Spleen (tissue), 11 donors: ENCODE measurements around the gene DDX52. TPM values are rescaled to one million over a fixed set of nuclear protein-coding genes. Genes with fewer than 3 reads are reported as not detected.

Source experiments
- DNase-seq: peaks from one replicate; pipeline ENCODE4 v3.0.0-alpha.2; 2020
- H3K27ac ChIP-seq, 8 donors: fragments of 200-600 bp; sonication (generic) in 7 of 8; 1 replicate in 4 of 8; 2 replicates in 4 of 8; pipeline versions ENCODE4 v1.5.0 to v1.8.0; 2016 to 2021; ENCODE audit warnings: inconsistent platforms in 4 of 8, mild to moderate bottlenecking in 4 of 8, moderate library complexity in 1 of 8
- H3K27me3 ChIP-seq, 7 donors: fragments of 200-600 bp; sonication (generic) in 6 of 7; replicated peaks in 1 of 7; 1 replicate in 4 of 7; 2 replicates in 3 of 7; pipeline versions ENCODE4 v1.5.0 to v1.8.0; 2016 to 2021; ENCODE audit warnings: inconsistent platforms in 3 of 7, mild to moderate bottlenecking in 1 of 7
- H3K36me3 ChIP-seq, 6 donors: fragments of 200-600 bp; sonication (generic) in 5 of 6; 1 replicate in 4 of 6; 2 replicates in 2 of 6; pipeline versions ENCODE4 v1.5.0 to v1.8.0; 2016 to 2021; ENCODE audit warnings: inconsistent platforms in 2 of 6
- H3K4me1 ChIP-seq, 6 donors: fragments of 200-600 bp; sonication (generic) in 5 of 6; 1 replicate in 3 of 6; 2 replicates in 3 of 6; pipeline versions ENCODE4 v1.5.0 to v1.8.0; 2016 to 2021; ENCODE audit warnings: inconsistent platforms in 3 of 6
- H3K4me3 ChIP-seq, 8 donors: fragments of 200-600 bp; sonication (generic) in 7 of 8; 1 replicate in 4 of 8; 2 replicates in 4 of 8; pipeline versions ENCODE4 v1.5.0 to v1.8.0; 2016 to 2021; ENCODE audit warnings: inconsistent platforms in 4 of 8, mild to moderate bottlenecking in 4 of 8, moderate library complexity in 2 of 8
- H3K9me3 ChIP-seq, 8 donors: fragments of 200-600 bp; sonication (generic) in 7 of 8; 1 replicate in 4 of 8; 2 replicates in 4 of 8; pipeline versions ENCODE4 v1.5.0 to v1.8.0; 2016 to 2021; ENCODE audit warnings: inconsistent platforms in 4 of 8
- CTCF ChIP-seq, 11 experiments: fragments of 200-600 bp in 7 of 11; fragments of 450-650 bp in 4 of 11; sonication (generic) in 4 of 11; IDR thresholded peaks in 8 of 11; conservative IDR thresholded peaks in 3 of 11; 1 replicate in 7 of 11; 2 replicates in 4 of 11; pipeline versions ENCODE4 v1.4.0 to v1.8.0; 2016 to 2021; ENCODE audit warnings: antibody characterized with exemption in 11 of 11, inconsistent platforms in 4 of 11, mild to moderate bottlenecking in 1 of 11
- POLR2A ChIP-seq, 3 donors: fragments of 450-650 bp; IDR thresholded peaks; one replicate each; pipeline ENCODE4 v1.5.1; 2017; ENCODE audit warnings: antibody characterized with exemption in 3 of 3, mild to moderate bottlenecking in 1 of 3
- POLR2AphosphoS5 ChIP-seq, 3 donors: sonication (generic); formaldehyde crosslinking; IDR thresholded peaks; one replicate each; pipeline ENCODE4 v1.5.1; 2017; ENCODE audit warnings: antibody characterized with exemption in 3 of 3
- WGBS, 5 donors: extraction: QIAGEN DNeasy Blood & Tissue Kit in 3 of 5; methylation state at CpG; one replicate each; pipeline versions ENCODE4 v1.1.5 to v1.1.7; 2013 to 2018; 5-methylcytosine and 5-hydroxymethylcytosine counted together
- intact Hi-C: fragments of 100-400 bp; cut with DNase I; formaldehyde crosslinking; loops from one replicate; pipeline ENCODE4 v1.15.0; 2023; ENCODE audit warnings: low total_unique reads
- polyA plus RNA-seq, 3 donors: library from polyadenylated mRNA; stranded (reverse); fragments of 200-250 nt; gene quantifications; one replicate each; pipeline ENCODE4 v1.2.1, GENCODE V29; 2013
- total RNA-seq, 7 donors: library from RNA; depleted of rRNA in 3 of 7; stranded (reverse); fragments of >200 nt in 3 of 7; fragmentation: NEBNext Ultra II Directional in 4 of 7; extraction: Animal tissue kit (Norgen Biotek cat#: 25700) in 4 of 7; gene quantifications; one replicate each; pipeline versions ENCODE4 v1.1.0 to v1.2.1, GENCODE V29; 2016 to 2021
- donor health status: healthy with polysubstance abuse.
- donor health status: DM: no; HTN: no; CAD: no; lungs with moderate emphysema.
- donor health status: DM: no; HTN: no; CAD: no.
- donor health status: Bipolar disorder and iron deficiency.
- donor health status: healthy.
- donor health status: DM: no; HTN: no; CAD: no.
- donor health status: DM: yes; HTN: yes; CAD: no.

The DDX52 gene
- total and polyA plus RNA-seq, 10 donors = 7.8 to 28.1 (median 19.7) TPM

- H3K27me3 ChIP-seq = peaks cover 0 to 20% (median 0%) of the 10 kb centered on the region in 7 donors
- WGBS, 5 donors = 19 to 31% (median 20%) methylated on average over 7 of the region's 7 CpGs
- no peaks in the 10 kb centered on the region for H3K36me3 ChIP-seq
- H3K4me3 ChIP-seq = no peak overlapping the region
- no peak for TF ChIP-seq POLR2A (IDR thresholded peaks at IDR 0.05)
- TF ChIP-seq POLR2AphosphoS5 (IDR thresholded peaks at IDR 0.05) = no peak
- TF ChIP-seq CTCF (IDR thresholded peaks at IDR 0.05 in 8 of 11, conservative IDR thresholded peaks at IDR 0.05 in 3 of 11) = no peak
- no peak overlapping the region for H3K27ac ChIP-seq
- H3K4me1 ChIP-seq = no peaks in the 10 kb centered on the region
- intact Hi-C loops = no loop called here
- DNase-seq = no peak
- peaks cover 0 to 8% (median 0%) of the 10 kb centered on the region in 8 donors for H3K9me3 ChIP-seq
Measured at GRCh38 chr17:37676115-37676925, 33.1 kb upstream of the DDX52 start.

- H3K36me3 ChIP-seq = no peaks in the 10 kb centered on the region
- H3K9me3 ChIP-seq = peaks cover 0 to 8% (median 0%) of the 10 kb centered on the region in 8 donors
- H3K27ac ChIP-seq = no peak overlapping the region
- intact Hi-C loops = no loop called here
- H3K27me3 ChIP-seq = peaks cover 0 to 20% (median 0%) of the 10 kb centered on the region in 7 donors
- DNase-seq = no peak
- no peak overlapping the region for H3K4me3 ChIP-seq
- no peaks in the 10 kb centered on the region for H3K4me1 ChIP-seq
- 76 to 89% (median 79%) methylated on average over 1 of the region's 1 CpG for WGBS, 5 donors
- TF ChIP-seq CTCF (IDR thresholded peaks at IDR 0.05 in 8 of 11, conservative IDR thresholded peaks at IDR 0.05 in 3 of 11) = no peak
- TF ChIP-seq POLR2AphosphoS5 (IDR thresholded peaks at IDR 0.05) = no peak
- no peak for TF ChIP-seq POLR2A (IDR thresholded peaks at IDR 0.05)
Measured at GRCh38 chr17:37674511-37674910, 31.3 kb upstream of the DDX52 start.

GRCh38 chr17:37673386-37673785 lies 30.1 kb upstream of the DDX52 start:
- no peak for TF ChIP-seq CTCF (IDR thresholded peaks at IDR 0.05 in 8 of 11, conservative IDR thresholded peaks at IDR 0.05 in 3 of 11)
- no peak for TF ChIP-seq POLR2A (IDR thresholded peaks at IDR 0.05)
- TF ChIP-seq POLR2AphosphoS5 (IDR thresholded peaks at IDR 0.05) = no peak
- Histone ChIP-seq H3K27me3 (peaks cover 0 to 15% (median 0%) of the 10 kb centered on the region in 7 donors), H3K9me3 (peaks cover 0 to 2% (median 0%) of the 10 kb centered on the region in 8 donors), H3K4me3 (no peak overlapping the region), H3K4me1 (no peaks in the 10 kb centered on the region), H3K27ac (no peak overlapping the region), H3K36me3 (no peaks in the 10 kb centered on the region)
- 82 to 100% (median 99%) methylated on average over 2 of the region's 2 CpGs for WGBS, 5 donors
- intact Hi-C loops = no loop called here
- DNase-seq = no peak

GRCh38 chr17:37672548-37673078 lies 29.4 kb upstream of the DDX52 start:
- Histone ChIP-seq H3K4me1 (no peaks in the 10 kb centered on the region), H3K9me3 (no peaks in the 10 kb centered on the region), H3K27me3 (peaks cover 0 to 13% (median 0%) of the 10 kb centered on the region in 7 donors), H3K4me3 (no peak overlapping the region), H3K27ac (no peak overlapping the region), H3K36me3 (no peaks in the 10 kb centered on the region)
- intact Hi-C loops = no loop called here
- WGBS, 5 donors = 78 to 92% (median 82%) methylated on average over 3 of the region's 3 CpGs
- TF ChIP-seq POLR2A (IDR thresholded peaks at IDR 0.05) = no peak
- no peak for TF ChIP-seq CTCF (IDR thresholded peaks at IDR 0.05 in 8 of 11, conservative IDR thresholded peaks at IDR 0.05 in 3 of 11)
- no peak for TF ChIP-seq POLR2AphosphoS5 (IDR thresholded peaks at IDR 0.05)
- no peak for DNase-seq
